A673 (cell line): ENCODE data around the gene MYO19. TPM values are rescaled to one million over a fixed set of nuclear protein-coding genes. Genes with fewer than 3 reads are reported as not detected.
"Not testable (repeated sequence)": the region's sequence is repeated elsewhere in the genome, so short reads cannot be mapped to it uniquely, and the experiment has no call there.

Experiments
- BruUV-seq: library from RNA; stranded (reverse); fragments of 400-500 nt; replicated peaks from 2 replicates; lab custom pipeline; 2021; lab: Mats Ljungman, UMichigan
- CTCF ChIA-PET: fragments of 300-600 bp; sonication (Branson Sonifier 250); formaldehyde crosslinking; loops from one replicate; lab custom pipeline; 2022; ENCODE audit warnings: antibody characterized with exemption; lab: Charles Lee
- POLR2A ChIA-PET: fragments of 300-600 bp; sonication (Branson Sonifier 250); formaldehyde crosslinking; loops from one replicate; lab custom pipeline; 2022; ENCODE audit warnings: antibody characterized with exemption; ENCODE audit not compliant: low non-redundant PET; lab: Charles Lee
- DNase-seq: peaks from one replicate; pipeline ENCODE4 v3.0.0-alpha.2; 2015; ENCODE audit warnings: low spot score
- H3K27ac ChIP-seq: fragments of 200-600 bp; sonication (generic); 2 replicates; pipeline ENCODE4 v1.5.1; 2016; ENCODE audit warnings: mixed run types, low read depth, mild to moderate bottlenecking, mixed read lengths, antibody characterized with exemption, low read length; ENCODE audit not compliant: poor library complexity, severe bottlenecking
- H3K27me3 ChIP-seq: fragments of 200-600 bp; sonication (generic); replicated peaks from 2 replicates; pipeline ENCODE4 v1.6.1; 2017; ENCODE audit warnings: mixed run types, low read depth, mild to moderate bottlenecking, mixed read lengths, antibody characterized with exemption, low read length; ENCODE audit not compliant: insufficient read depth, poor library complexity
- H3K36me3 ChIP-seq: fragments of 200-600 bp; sonication (generic); 2 replicates; pipeline ENCODE4 v1.6.1; 2016; ENCODE audit warnings: mixed run types, mild to moderate bottlenecking, mixed read lengths, antibody characterized with exemption, low read length; ENCODE audit not compliant: insufficient read depth, poor library complexity, severe bottlenecking
- H3K4me1 ChIP-seq: fragments of 200-600 bp; sonication (generic); 2 replicates; pipeline ENCODE4 v1.6.1; 2017; ENCODE audit warnings: mixed run types, mild to moderate bottlenecking, mixed read lengths, antibody characterized with exemption, low read length; ENCODE audit not compliant: insufficient read depth, poor library complexity, severe bottlenecking
- H3K4me3 ChIP-seq: fragments of 200-600 bp; sonication (generic); 2 replicates; pipeline ENCODE4 v1.5.1; 2016; ENCODE audit warnings: low read depth, mixed run types, mild to moderate bottlenecking, mixed read lengths, low read length; ENCODE audit not compliant: poor library complexity, severe bottlenecking
- H3K9me3 ChIP-seq: fragments of 200-600 bp; sonication (generic); 2 replicates; pipeline ENCODE4 v1.6.1; 2016; ENCODE audit warnings: mixed run types, low read depth, mild to moderate bottlenecking, mixed read lengths, antibody characterized with exemption, low read length; ENCODE audit not compliant: poor library complexity, severe bottlenecking
- EZH2 ChIP-seq: fragments of 200-600 bp; sonication (generic); IDR thresholded peaks from 2 replicates; pipeline ENCODE4 v1.6.1; 2017; ENCODE audit warnings: borderline replicate concordance, low read depth, mild to moderate bottlenecking, mixed read lengths, antibody characterized with exemption, low read length; ENCODE audit not compliant: poor library complexity, severe bottlenecking
- intact Hi-C: fragments of 100-400 bp; cut with micrococcal nuclease; formaldehyde crosslinking; loops from one replicate; pipeline ENCODE4 v1.10.0; 2022; ENCODE audit not compliant: unreplicated experiment
- total RNA-seq: library from RNA; stranded (reverse); gene quantifications from 2 replicates; pipeline ENCODE4 v1.2.3, GENCODE V29; 2021
- TF ChIP-seq, protein P1 (sequence below): fragments of 300-800, 200-600 bp; sonication (generic); conservative IDR thresholded peaks from 2 replicates; pipeline ENCODE4 v1.5.1; 2017; ENCODE audit warnings: low read depth, mild to moderate bottlenecking, antibody characterized with exemption, low read length, moderate library complexity, mixed read lengths

The MYO19 gene
- total RNA-seq, 1 experiment from 2014 or later, result 53.0 TPM

DNA sequence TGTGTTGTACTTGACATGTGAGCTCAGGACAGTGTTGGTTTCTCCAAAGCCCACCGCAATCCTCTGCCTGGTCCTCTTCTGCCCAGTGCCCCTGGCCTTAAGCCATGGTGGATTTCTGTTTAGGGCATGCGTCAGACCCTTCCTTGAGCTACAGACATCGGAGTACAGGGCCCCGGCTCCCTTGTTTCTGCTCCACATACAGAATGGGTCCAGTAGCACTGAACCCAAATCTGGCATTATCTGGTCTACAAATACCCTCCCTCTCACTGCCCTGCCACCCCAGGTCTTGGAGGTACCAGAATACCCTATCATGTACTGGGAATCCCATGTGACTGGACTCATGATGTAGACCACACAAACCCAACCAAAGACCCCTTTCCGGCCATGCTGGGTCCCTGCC, 75.6 kb downstream of the MYO19 start:
- no TSS peak for BruUV-seq
- TF ChIP-seq, protein P1, sequence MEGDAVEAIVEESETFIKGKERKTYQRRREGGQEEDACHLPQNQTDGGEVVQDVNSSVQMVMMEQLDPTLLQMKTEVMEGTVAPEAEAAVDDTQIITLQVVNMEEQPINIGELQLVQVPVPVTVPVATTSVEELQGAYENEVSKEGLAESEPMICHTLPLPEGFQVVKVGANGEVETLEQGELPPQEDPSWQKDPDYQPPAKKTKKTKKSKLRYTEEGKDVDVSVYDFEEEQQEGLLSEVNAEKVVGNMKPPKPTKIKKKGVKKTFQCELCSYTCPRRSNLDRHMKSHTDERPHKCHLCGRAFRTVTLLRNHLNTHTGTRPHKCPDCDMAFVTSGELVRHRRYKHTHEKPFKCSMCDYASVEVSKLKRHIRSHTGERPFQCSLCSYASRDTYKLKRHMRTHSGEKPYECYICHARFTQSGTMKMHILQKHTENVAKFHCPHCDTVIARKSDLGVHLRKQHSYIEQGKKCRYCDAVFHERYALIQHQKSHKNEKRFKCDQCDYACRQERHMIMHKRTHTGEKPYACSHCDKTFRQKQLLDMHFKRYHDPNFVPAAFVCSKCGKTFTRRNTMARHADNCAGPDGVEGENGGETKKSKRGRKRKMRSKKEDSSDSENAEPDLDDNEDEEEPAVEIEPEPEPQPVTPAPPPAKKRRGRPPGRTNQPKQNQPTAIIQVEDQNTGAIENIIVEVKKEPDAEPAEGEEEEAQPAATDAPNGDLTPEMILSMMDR, result no peak
- TF ChIP-seq EZH2, result no peak
- ChIA-PET POLR2A (no interaction called here), CTCF (no interaction called here)
- intact Hi-C loops, result no loop called here
- no peak for DNase-seq
- H3K9me3 ChIP-seq, result no peaks in the 10 kb centered on the region
- no peaks in the 10 kb centered on the region for H3K4me1 ChIP-seq
- H3K27ac ChIP-seq, result no peak overlapping the region
- H3K4me3 ChIP-seq, result no peak overlapping the region
- no peaks in the 10 kb centered on the region for H3K36me3 ChIP-seq
- peaks cover 4% of the 10 kb centered on the region for H3K27me3 ChIP-seq

DNA sequence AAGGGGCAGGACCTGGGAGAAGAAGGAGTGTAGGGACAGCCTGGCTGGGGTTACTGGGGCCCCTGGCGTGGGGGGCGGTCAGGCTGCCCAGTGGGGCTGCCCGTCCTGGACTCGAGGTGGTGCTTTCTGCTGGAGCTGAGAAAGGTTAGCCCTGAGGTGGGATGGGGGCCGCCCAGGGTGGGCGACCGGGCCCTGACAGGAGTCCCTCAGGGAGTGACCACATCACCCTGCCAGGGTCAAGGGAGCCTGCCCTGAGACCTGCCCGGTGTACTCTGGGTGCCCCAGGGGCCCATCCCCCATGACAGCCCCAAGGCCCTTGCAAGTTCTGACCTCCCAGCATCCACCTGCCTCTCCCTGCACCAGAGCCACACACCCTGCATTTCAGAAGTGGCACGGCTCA, 77.0 kb downstream of the MYO19 start:
- POLR2A ChIA-PET, DNase-seq, H3K4me3 ChIP-seq, H3K36me3 ChIP-seq, CTCF ChIA-PET, H3K27me3 ChIP-seq, intact Hi-C loops, H3K4me1 ChIP-seq, H3K9me3 ChIP-seq, H3K27ac ChIP-seq, BruUV-seq: not testable (repeated sequence)

DNA sequence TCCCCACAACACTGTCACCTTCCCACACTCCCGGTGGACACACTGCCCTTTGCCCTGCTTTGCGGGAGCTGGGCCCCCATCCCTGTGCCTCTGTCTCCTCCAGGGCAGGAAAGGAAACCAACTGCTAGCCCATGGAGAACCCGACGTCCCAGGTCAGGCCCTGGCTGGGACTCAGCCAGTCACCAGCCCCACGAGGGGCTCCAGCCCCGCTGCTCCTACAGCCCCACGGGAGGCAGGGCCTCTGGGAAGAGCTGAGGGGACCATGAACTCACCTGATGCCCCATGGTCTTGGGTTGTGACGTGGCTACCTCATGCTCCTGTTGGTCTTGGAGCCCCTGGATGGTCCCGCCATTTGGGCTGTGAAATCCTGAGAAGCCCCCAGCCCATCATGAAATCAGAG, 81.8 kb downstream of the MYO19 start:
- BruUV-seq, H3K4me3 ChIP-seq, H3K9me3 ChIP-seq, CTCF ChIA-PET, DNase-seq, H3K4me1 ChIP-seq, H3K27ac ChIP-seq, POLR2A ChIA-PET, H3K27me3 ChIP-seq, H3K36me3 ChIP-seq, intact Hi-C loops: not testable (repeated sequence)

DNA sequence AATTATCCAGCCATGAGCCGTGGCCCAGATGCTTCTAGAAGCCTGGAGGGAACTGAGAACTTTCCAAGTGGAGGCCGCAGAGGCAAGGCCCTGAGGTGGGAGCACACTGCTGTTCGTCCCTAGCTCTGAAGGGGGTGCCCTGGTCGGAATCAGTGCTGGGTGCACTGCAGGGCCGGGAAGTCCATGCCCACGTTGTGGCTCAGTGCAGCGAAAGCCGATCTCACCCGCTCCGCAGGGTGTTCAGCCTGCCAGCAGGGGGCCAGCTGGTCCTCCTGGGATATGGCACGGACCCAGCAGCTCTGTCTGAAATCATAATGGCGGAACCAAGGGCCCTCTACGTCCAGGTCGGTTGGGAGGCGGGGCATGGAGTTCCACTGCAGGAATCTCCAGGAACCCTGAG, 84.7 kb downstream of the MYO19 start:
- H3K4me3 ChIP-seq, POLR2A ChIA-PET, H3K36me3 ChIP-seq, BruUV-seq, H3K4me1 ChIP-seq, H3K9me3 ChIP-seq, H3K27me3 ChIP-seq, H3K27ac ChIP-seq, CTCF ChIA-PET, intact Hi-C loops, DNase-seq: not testable (repeated sequence)

Other genes starting within 250 kb of the MYO19 start
- not detected in 2 replicates for gene TBC1D3G, start 211.0 kb downstream of the MYO19 start, total RNA-seq
- not detected in 2 replicates for gene TBC1D3H, start 146.4 kb downstream of the MYO19 start, total RNA-seq
- 30.4 and 35.2 TPM in 2 replicates for gene ZNHIT3, start 48.2 kb downstream of the MYO19 start, total RNA-seq
- 9.4 and 10.3 TPM in 2 replicates for gene PIGW, start 119 bp upstream of the MYO19 start, total RNA-seq
- gene GGNBP2, start 10.1 kb upstream of the MYO19 start, total RNA-seq, result 45.9 and 50.4 TPM in 2 replicates
- 5.3 and 8.1 TPM in 2 replicates for gene DHRS11, start 57.0 kb upstream of the MYO19 start, total RNA-seq
- 5.7 and 6.5 TPM in 2 replicates for gene MRM1, start 66.7 kb upstream of the MYO19 start, total RNA-seq